Stimulated activated CD4-positive, alpha-beta T cell treated with anti-CD3 and anti-CD28 coated beads, Interleukin-2, amount 100 ng/mL, for 24 hours (primary cell): ENCODE measurements around the gene CIAO2B.
"Not testable (repeated sequence)": the region's sequence is repeated elsewhere in the genome, so short reads cannot be mapped to it uniquely, and the experiment has no call there.

Experiments
- DNase-seq, 2 donors: peaks; one replicate each; pipeline ENCODE4 v3.0.0-alpha.2; 2020

CIAO2B gene

GRCh38 chr16:66955363-66956153, 21.4 kb upstream of the CIAO2B start:
- DNase-seq: not testable (repeated sequence)

DNA sequence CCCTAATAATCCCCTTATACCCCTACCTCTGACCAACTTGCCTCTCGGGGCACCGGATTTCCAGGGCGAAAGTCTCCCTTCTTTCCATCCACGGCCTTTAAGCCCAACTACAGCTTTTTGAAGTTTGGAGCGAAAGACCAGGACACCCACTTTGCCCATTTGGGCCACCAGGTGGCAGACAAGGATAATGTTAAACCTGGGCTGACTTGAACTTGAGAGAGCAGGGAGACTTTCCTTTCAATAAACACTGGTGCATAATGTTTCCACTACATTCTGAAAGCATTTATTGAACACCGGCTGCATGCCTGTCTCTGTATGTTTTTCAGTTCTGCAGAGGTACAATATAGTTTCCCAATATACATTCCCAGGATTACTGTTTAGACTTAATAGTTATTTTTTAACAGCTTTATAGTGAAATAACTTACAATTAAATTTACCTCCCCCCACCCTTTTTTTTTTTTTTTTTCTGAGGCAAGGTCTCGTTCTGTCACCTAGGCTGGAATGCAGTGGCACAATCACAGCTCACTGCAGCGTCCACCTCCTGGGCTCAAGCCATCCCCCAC, 20.0 kb upstream of the CIAO2B start:
- DNase-seq: peak; percentile 83 to 84

DNA sequence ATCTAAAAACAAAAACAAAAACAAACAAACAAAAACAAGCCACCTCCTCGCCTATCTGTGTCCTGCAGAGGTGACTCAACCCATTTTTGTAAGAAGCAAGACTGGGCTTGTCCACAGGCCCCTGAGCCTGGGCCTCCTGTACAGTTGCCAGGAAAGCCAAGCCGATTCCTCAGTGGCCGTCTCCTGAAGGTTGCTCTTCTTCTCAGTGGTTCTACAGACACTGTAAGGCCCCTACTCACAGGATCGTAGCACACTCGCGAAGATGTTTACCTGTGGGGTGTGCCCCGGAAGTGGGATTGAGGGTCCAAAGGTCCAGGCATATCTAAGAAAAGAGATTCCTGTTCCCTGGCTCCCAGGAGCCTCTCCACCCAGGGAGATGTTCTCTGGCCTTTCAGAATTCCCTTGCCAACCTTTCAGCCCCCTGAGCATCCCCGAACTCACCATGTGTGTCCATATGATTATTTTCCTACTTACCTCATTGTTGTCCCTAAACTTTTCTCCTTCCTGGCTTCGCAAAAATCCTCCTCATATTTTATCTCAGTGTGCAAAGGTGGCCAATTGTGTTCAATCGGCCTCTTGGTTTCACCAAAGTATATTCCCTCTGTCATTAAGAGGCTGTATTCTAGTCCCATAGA, 19.4 kb upstream of the CIAO2B start:
- no peak for DNase-seq

DNA sequence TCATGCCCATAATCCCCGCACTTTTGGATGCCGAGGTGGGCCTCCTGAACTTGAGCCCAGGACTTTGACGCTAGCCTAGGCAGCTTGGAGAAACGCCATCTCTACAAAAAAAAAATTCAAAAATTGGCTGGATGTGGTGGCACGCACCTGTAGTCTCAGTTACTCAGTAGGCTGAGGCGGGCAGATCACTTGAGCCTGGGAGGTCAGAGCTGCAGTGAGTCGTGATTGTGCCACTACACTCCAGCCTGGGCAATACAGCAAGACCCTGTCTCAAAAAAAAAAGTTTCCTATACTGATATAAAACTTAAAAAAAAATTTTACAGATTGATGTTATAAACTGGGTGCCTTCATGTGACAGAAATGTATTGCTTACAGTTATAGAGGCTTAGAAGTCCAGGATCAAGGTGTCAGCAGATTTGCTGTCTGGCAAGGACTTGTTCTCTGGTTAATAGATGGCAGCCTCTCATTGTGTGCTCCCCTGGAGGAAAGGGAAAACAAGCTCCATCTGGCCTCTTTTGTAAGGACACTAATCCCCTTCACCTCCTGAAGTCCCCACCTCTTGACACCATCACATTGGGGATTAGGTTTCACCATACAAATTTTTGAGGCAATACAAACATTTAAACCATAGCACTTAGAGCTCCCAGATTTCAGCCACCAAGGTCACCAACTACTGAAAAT, 18.4 kb upstream of the CIAO2B start:
- no peak for DNase-seq

DNA sequence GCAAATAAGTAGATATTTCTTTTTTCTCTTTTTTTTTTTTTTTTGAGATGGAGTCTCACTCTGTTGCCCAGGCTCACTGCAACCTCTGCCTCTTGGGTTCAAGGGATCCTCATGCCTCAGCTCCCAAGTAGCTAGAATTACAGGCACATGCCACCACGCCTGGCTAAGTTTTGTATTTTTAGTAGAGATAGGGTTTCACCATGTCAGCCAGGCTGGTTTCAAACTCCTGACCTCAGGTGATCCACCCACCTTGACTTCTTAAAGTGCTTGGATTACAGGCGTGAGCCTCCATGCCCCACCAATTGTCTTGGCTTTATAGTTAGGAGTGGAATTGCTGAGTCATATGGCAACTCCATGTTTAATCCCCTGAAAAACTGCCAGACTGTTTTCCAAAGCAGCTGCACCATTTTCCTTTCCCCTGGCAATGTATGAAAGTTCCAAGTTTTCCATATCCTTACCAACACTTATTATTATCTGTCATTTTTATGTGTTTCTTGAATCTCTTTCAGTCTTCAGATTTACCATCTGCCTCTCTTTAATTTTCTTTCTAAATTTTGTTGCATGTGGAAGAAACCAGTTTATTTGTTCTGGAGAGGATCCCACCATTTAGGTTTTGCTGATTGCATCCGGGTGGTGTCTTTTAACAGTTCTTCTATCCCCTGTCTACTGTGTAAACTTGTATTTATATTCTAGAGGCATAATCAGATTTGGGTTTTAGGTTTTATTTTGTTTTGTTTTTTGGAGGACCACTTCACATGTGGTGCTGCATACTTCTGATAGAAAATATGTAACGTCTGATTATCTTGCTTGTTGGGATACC, 17.0 kb upstream of the CIAO2B start:
- DNase-seq: no peak

DNA sequence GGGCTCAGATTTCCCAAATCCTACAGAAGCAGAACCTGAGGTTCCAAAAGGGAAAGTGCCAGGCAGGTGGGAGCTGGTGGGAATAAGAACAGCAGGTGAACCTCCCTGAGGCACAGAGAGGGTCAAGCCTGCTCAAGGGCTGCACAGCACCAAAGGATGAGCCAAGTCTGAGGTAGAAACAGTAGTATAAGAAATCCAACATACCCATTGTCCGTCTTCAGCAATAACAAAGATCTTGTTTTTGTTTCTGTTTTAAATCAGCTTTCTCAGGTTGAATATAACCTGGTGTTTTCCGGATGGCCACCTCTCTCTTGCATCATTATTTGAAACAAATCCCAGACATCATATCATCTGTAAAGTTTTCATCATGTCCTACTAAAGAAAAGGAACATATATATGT, 16.2 kb upstream of the CIAO2B start:
- no peak for DNase-seq

GRCh38 chr16:66949472-66949871, 15.3 kb upstream of the CIAO2B start:
- no peak for DNase-seq

DNA sequence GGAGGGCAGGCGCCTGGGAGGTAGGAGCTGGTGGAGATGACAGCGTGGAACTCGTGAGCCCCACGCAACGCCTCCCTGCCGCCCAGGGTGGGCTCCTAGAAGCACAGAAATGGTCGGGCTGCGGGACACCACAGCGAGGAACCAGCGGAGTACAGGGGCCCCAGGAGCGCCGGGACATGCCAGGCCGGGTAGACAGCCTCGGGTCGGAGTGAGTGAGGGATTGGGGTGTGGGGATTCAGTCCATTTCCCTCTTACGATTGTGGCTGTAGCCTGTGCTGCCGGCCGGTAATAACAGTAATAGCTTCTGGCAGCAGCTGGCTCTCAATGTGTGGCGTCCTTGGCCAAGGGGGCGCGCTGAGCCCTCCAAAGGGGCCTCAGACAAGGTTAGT, 14.6 kb upstream of the CIAO2B start:
- DNase-seq: no peak

- DNase-seq: no peak
Measured at GRCh38 chr16:66948134-66948836, 14.1 kb upstream of the CIAO2B start.

DNA sequence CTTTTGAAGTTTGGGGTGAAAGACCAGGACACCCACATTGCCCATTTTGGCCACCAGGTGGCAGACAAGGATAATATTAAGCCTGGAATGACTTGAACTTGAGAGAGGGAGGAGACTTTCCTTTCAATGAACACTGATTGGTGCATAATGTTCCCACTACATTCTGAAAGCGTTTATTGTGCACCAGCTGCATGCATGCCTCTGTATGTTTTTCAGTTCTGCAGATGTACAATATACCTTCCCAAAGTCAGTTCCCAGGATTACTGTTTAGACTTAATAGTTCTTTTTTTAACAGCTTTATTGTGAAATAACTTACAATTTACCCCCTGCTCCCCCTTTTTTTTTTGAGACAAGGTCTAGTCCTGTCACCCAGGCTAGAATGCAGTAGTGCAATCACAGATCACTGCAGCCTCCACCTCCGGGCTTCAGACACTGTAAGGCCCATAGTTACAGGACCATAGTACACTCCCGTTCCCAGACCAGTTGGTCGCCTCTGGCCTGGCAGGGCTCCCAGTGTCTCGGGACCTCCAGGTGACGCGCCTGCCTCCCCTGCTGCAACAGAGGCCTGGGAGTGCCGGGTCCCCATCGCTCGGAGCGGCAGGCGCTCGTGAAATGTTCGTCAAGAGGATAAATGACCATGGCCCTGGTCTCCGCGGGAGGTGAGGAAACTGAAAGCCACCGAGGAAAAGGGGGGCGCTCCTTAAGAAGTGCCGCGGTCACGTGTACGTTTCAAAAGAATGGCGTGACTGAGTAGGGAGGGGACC, 13.3 kb upstream of the CIAO2B start:
- DNase-seq: peak; percentile 90 to 91

- no peak for DNase-seq
Measured at GRCh38 chr16:66946974-66947301, 12.7 kb upstream of the CIAO2B start.

DNA sequence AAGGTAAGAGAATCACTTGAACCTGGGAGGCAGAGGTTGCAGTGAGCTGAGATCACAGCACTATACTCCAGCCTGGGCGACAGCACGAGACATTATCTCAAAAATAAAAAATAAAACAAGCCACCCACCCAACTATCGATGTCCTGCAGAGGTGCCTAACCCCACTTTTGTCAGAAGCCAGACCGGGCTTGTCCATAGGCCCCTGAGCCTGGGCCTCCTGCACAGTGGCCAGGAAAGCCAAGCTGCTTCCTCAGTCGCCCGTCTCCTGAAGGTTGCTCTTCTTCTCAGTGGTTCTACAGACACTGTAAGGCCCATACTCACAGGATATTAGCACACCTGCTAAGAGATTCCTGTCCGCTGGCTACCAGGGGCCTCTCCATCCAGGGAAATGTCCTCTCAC, 12.3 kb upstream of the CIAO2B start:
- no peak for DNase-seq

DNA sequence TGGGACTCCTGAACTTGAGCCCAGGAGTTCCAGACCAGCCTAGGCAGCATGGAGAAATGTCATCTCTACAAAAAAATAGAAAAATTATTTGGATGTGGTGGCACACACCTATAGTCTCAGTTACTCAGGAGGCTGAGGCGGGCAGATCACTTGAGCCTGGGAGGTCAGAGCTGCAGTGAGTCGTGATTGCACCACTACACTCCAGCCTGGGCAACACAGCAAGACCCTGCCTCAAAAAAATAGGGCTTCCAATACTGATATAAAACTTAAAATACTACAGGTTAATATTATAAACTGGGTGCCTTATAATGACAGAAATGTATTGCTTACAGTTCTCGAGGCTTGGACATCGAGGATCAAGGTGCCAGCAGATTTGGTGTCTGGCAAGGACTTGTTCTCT, 11.7 kb upstream of the CIAO2B start:
- DNase-seq: no peak

GRCh38 chr16:66944971-66945370, 10.8 kb upstream of the CIAO2B start:
- DNase-seq: not testable (repeated sequence)

DNA sequence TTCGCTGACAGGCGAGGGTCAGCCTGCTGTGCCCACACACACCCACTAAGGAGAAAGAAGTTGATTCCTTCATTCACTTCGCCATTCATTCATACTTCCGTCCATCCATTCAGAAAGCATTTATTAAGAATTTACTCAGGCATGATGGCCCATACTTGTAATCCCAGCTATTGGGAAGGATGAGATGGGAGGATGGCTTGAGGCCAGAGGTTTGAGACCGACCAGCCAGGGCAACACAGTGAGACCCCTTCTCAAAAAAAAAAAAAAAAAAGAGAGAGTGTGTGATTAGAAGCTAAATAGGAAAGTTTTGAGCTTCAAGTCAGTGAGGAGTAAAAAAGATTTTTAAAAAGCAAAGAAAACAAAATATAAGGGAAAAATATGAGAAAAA, 9.8 kb upstream of the CIAO2B start:
- no peak for DNase-seq

DNA sequence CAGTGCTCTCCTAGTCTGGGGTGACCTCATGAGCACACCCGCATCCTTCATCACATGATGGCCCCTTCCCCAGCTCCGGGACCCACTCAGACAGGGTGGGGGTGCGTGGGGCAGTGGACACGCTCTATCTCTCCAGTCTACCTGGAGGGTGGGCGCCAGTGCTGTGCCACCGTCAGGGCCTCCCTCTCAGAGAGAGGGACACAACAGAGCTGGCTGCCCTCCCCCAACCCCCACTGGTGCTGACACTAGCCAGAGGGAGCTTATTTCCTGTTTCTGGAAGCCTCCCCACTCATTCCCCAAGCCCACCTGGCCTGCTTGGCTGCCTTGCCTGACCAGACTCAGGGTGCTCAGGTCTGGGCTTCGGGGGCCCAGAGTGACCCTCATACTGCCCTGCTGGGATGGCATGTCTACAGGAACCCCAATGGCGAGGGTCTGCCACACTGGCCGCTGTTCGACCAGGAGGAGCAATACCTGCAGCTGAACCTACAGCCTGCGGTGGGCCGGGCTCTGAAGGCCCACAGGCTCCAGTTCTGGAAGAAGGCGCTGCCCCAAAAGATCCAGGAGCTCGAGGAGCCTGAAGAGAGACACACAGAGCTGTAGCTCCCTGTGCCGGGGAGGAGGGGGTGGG, 9.3 kb upstream of the CIAO2B start:
- DNase-seq: no peak

DNA sequence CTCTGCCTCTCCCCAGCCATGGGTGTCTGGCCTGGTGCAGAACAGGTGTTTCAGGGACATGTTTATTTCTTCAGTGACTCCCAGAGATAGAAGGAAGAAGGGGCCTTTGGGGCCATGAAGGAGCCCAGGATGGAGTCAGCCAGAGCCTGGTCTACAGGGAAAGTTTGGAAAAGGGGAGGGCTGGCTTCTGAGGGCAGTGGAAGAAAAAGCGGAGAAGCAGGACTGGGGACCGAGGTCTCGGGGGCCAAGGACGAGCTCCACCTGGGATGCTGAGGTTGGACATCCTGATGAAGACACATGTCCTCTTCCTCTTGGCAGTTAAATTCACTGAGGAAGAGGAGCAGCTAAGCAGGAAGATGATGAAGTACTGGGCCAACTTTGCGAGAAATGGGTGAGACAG, 8.8 kb upstream of the CIAO2B start:
- no peak for DNase-seq

DNA sequence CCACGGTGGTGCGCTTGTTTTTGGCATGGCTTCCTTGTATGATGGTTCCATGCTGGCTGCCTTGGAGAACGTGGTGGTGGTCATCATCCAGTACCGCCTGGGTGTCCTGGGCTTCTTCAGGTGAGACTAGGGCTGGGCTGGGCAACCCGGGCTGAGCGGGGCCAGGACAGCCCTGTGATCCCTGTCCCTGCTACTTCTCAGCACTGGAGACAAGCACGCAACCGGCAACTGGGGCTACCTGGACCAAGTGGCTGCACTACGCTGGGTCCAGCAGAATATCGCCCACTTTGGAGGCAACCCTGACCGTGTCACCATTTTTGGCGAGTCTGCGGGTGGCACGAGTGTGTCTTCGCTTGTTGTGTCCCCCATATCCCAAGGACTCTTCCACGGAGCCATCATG, 6.0 kb upstream of the CIAO2B start:
- DNase-seq: no peak

DNA sequence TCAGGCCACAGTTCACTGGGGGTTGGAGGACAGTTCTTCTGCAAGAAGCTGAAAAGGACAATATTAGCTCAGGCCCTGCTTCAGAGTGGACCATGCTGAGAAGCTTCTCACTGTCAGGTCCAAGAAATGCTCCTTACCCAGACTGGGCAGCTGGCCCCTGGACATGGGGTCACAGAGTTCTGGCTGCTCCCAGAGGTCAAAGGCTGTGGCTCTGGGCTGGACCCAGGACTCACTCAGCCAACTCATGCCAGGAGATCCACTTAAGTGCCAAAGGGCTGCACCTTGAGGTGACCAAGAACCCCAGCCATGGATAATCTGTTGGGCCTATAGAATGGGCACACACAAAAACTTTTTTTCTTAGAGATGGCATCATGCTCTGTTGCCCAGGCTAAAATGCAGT, 5.2 kb upstream of the CIAO2B start:
- DNase-seq: no peak

DNA sequence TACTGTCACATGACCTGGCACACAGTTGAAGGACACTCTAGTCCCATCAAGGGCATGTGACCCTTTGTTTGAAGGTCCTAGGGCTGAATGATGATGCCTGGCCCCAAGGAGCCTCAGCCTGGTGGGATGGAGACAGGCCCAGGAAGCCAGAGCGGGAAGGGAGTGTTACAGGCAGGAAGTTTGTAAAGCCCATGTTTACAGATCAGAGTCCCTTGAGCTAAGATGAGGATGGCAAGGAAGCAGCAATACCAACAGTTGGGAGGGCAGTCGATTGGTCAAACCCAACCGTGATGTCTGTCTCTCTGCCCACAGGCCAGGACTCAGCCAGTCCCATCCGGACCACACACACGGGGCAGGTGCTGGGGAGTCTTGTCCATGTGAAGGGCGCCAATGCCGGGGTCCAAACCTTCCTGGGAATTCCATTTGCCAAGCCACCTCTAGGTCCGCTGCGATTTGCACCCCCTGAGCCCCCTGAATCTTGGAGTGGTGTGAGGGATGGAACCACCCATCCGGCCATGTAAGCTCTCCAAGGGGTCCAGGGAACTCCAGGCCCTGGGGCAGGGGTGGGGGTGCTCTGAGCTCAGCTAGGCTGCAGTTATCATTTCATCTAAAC, 3.6 kb upstream of the CIAO2B start:
- no peak for DNase-seq
